Right lobe of liver (tissue), 4 donors: ENCODE results near the gene DYRK1A.

Experiments used
- POLR2A ChIP-seq: fragments of 450-650 bp; IDR thresholded peaks from one replicate; pipeline ENCODE4 v1.6.1; 2017; ENCODE audit warnings: antibody characterized with exemption, mild to moderate bottlenecking
- TF ChIP-seq, protein P1 (sequence below), 4 donors: fragments of 200-600 bp in 3 of 4; fragments of 450-650 bp in 1 of 4; IDR thresholded peaks; one replicate each; pipeline versions ENCODE4 v1.5.1 to v1.8.0; 2016 to 2022; ENCODE audit warnings: antibody characterized with exemption in 4 of 4, mild to moderate bottlenecking in 2 of 4
- donor health status: DM: no; HTN: no; CAD: no.
- donor health status: DM: no; HTN: no; CAD: no.
- donor health status: DM: no; HTN: yes; CAD: no.

DNA sequence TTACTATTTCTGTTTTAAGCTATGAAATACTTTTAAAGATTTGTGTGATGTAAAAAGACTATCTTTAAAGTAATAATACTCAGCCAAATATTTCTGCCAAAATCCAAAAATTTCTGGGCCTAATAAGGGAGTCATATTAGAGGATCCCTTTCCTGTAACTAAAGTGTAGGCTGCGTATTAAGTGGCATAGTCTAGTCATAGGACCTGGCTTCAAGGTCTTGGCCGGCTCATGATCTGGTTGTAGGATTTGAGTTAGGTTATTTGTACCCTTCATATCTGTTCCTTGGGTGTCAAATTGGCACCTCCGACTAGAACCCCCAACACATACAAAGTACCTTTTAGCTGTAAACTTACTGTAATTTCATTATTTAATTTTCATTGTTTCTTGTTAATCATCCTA lies 107.8 kb downstream of the DYRK1A start:
- TF ChIP-seq, protein P1, sequence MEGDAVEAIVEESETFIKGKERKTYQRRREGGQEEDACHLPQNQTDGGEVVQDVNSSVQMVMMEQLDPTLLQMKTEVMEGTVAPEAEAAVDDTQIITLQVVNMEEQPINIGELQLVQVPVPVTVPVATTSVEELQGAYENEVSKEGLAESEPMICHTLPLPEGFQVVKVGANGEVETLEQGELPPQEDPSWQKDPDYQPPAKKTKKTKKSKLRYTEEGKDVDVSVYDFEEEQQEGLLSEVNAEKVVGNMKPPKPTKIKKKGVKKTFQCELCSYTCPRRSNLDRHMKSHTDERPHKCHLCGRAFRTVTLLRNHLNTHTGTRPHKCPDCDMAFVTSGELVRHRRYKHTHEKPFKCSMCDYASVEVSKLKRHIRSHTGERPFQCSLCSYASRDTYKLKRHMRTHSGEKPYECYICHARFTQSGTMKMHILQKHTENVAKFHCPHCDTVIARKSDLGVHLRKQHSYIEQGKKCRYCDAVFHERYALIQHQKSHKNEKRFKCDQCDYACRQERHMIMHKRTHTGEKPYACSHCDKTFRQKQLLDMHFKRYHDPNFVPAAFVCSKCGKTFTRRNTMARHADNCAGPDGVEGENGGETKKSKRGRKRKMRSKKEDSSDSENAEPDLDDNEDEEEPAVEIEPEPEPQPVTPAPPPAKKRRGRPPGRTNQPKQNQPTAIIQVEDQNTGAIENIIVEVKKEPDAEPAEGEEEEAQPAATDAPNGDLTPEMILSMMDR (IDR thresholded peaks at IDR 0.05), result no peak
- TF ChIP-seq POLR2A, result no peak
